Spinal cord (tissue), 10 donors: Measurements from ENCODE around the gene NAGLU. TPM values are rescaled to one million over a fixed set of nuclear protein-coding genes. Genes with fewer than 3 reads are reported as not detected.
"Not testable (repeated sequence)": the region's sequence is repeated elsewhere in the genome, so short reads cannot be mapped to it uniquely, and the experiment has no call there.

ENCODE experiments used
- DNase-seq, 6 donors: peaks; one replicate each; pipeline versions ENCODE4 v3.0.0 to v3.0.0-alpha.2; 2013 to 2015; ENCODE audit warnings: low spot score in 6 of 6, low read depth in 4 of 6
- H3K27ac ChIP-seq: one replicate; pipeline ENCODE4 v1.5.1; 2013; ENCODE audit warnings: low read depth, low read length, control low read depth
- H3K27me3 ChIP-seq: one replicate; pipeline ENCODE4 v1.6.1; 2013; ENCODE audit warnings: low read length; ENCODE audit not compliant: control insufficient read depth, insufficient read depth
- H3K36me3 ChIP-seq: one replicate; pipeline ENCODE4 v1.6.1; 2013; ENCODE audit warnings: low read length; ENCODE audit not compliant: control insufficient read depth, insufficient read depth
- H3K4me1 ChIP-seq: one replicate; pipeline ENCODE4 v1.6.1; 2013; ENCODE audit warnings: low read length; ENCODE audit not compliant: control insufficient read depth, insufficient read depth
- H3K4me3 ChIP-seq: one replicate; pipeline ENCODE4 v1.5.1; 2013; ENCODE audit warnings: low read depth, low read length, control low read depth
- H3K9me3 ChIP-seq: one replicate; pipeline ENCODE4 v1.6.1; 2013; ENCODE audit warnings: low read length; ENCODE audit not compliant: control insufficient read depth, insufficient read depth
- WGBS: methylation state at CpG from one replicate; pipeline ENCODE4 v1.1.5; 2013; ENCODE audit warnings: missing lambda C conversion rate; ENCODE audit not compliant: insufficient coverage; 5-methylcytosine and 5-hydroxymethylcytosine counted together
- polyA plus RNA-seq, 2 donors: library from polyadenylated mRNA; unstranded; fragments of 120-200 nt; gene quantifications; one replicate each; pipeline ENCODE4 v1.2.1, GENCODE V29; 2013; ENCODE audit not compliant: insufficient read length in 2 of 2
- total RNA-seq, 2 donors: library from RNA; depleted of rRNA in 1 of 2; stranded (reverse); fragments of 120-200 nt in 1 of 2; fragments of >200 nt in 1 of 2; gene quantifications; one replicate each; pipeline versions ENCODE4 v1.2.3 to v1.2.4, GENCODE V29; 2013 to 2014
- donor health status: healthy.

The NAGLU gene
- total and polyA plus RNA-seq, 4 donors: 13.0 to 24.2 (median 20.3) TPM

GRCh38 chr17:42540558-42540957, 4.5 kb downstream of the NAGLU start:
- 95% methylated on average over 4 of the region's 4 CpGs for WGBS
- H3K27me3 ChIP-seq, H3K9me3 ChIP-seq, H3K27ac ChIP-seq, H3K4me3 ChIP-seq, DNase-seq: not testable (repeated sequence)
- Histone ChIP-seq H3K36me3 (peaks cover 66% of the 10 kb centered on the region), H3K4me1 (peaks cover 19% of the 10 kb centered on the region)

GRCh38 chr17:42541041-42541833, 5.2 kb downstream of the NAGLU start:
- no peak for DNase-seq
- 93% methylated on average over 11 of the region's 17 CpGs for WGBS
- Histone ChIP-seq H3K36me3 (peaks cover 66% of the 10 kb centered on the region), H3K9me3 (no peaks in the 10 kb centered on the region), H3K27me3 (no peaks in the 10 kb centered on the region), H3K27ac (no peak overlapping the region), H3K4me1 (peaks cover 14% of the 10 kb centered on the region), H3K4me3 (no peak overlapping the region)

GRCh38 chr17:42543190-42544079, 7.4 kb downstream of the NAGLU start:
- Histone ChIP-seq H3K27ac (no peak overlapping the region), H3K4me1 (peaks cover 8% of the 10 kb centered on the region), H3K4me3 (no peak overlapping the region), H3K9me3 (no peaks in the 10 kb centered on the region), H3K36me3 (peaks cover 69% of the 10 kb centered on the region), H3K27me3 (no peaks in the 10 kb centered on the region)
- 91% methylated on average over 39 of the region's 39 CpGs for WGBS
- no peak for DNase-seq

GRCh38 chr17:42544874-42545283, 8.8 kb downstream of the NAGLU start:
- H3K36me3 ChIP-seq: peaks cover 55% of the 10 kb centered on the region
- H3K4me1 ChIP-seq: peaks cover 17% of the 10 kb centered on the region
- H3K27ac ChIP-seq: no peak overlapping the region
- WGBS: 72% methylated on average over 8 of the region's 8 CpGs
- DNase-seq: no peak
- no peak overlapping the region for H3K4me3 ChIP-seq
- no peaks in the 10 kb centered on the region for H3K27me3 ChIP-seq
- H3K9me3 ChIP-seq: no peaks in the 10 kb centered on the region

- not testable (repeated sequence) for H3K27me3 ChIP-seq, H3K4me3 ChIP-seq, H3K9me3 ChIP-seq, H3K27ac ChIP-seq, DNase-seq
- peaks cover 17% of the 10 kb centered on the region for H3K4me1 ChIP-seq
- peaks cover 50% of the 10 kb centered on the region for H3K36me3 ChIP-seq
- 92% methylated on average over 2 of the region's 9 CpGs for WGBS
Measured at GRCh38 chr17:42545755-42546505, 9.9 kb downstream of the NAGLU start.

GRCh38 chr17:42547001-42547461, 11.0 kb downstream of the NAGLU start:
- no peak overlapping the region for H3K4me3 ChIP-seq
- peaks cover 17% of the 10 kb centered on the region for H3K4me1 ChIP-seq
- H3K9me3 ChIP-seq: no peaks in the 10 kb centered on the region
- 86% methylated on average over 19 of the region's 23 CpGs for WGBS
- H3K27ac ChIP-seq: no peak overlapping the region
- H3K36me3 ChIP-seq: peaks cover 41% of the 10 kb centered on the region
- no peak for DNase-seq
- no peaks in the 10 kb centered on the region for H3K27me3 ChIP-seq

GRCh38 chr17:42547698-42548069, 11.6 kb downstream of the NAGLU start:
- Histone ChIP-seq H3K4me3 (no peak overlapping the region), H3K9me3 (no peaks in the 10 kb centered on the region), H3K4me1 (peaks cover 20% of the 10 kb centered on the region), H3K36me3 (peaks cover 38% of the 10 kb centered on the region), H3K27me3 (no peaks in the 10 kb centered on the region), H3K27ac (no peak overlapping the region)
- no peak for DNase-seq
- WGBS: 87% methylated on average over 11 of the region's 14 CpGs

- WGBS: 7% methylated on average over 65 of the region's 74 CpGs
- peak in 2 of 6 donors; percentile 72 to 90 for DNase-seq
- peaks cover 25% of the 10 kb centered on the region for H3K4me1 ChIP-seq
- H3K27me3 ChIP-seq: no peaks in the 10 kb centered on the region
- H3K36me3 ChIP-seq: peaks cover 38% of the 10 kb centered on the region
- H3K9me3 ChIP-seq: no peaks in the 10 kb centered on the region
- H3K27ac ChIP-seq: no peak overlapping the region
- peak overlapping the region; percentile 29 for H3K4me3 ChIP-seq
Measured at GRCh38 chr17:42548070-42548837, 12.2 kb downstream of the NAGLU start.
